Endothelial cell of umbilical vein (primary cell): ENCODE results near the gene RAB8B. TPM values are rescaled to one million over a fixed set of nuclear protein-coding genes. Genes with fewer than 3 reads are reported as not detected.

Experiments
- BruUV-seq: library from RNA; stranded (reverse); fragments of 400-500 nt; replicated peaks from 2 replicates; lab custom pipeline; 2021; lab: Mats Ljungman, UMichigan
- CTCF ChIA-PET: fragments of 300-600, 350-600 bp; sonication (Branson Sonifier 250); formaldehyde crosslinking; loops from one replicate; lab custom pipeline; 2021; ENCODE audit warnings: antibody characterized with exemption, inconsistent platforms; lab: Charles Lee
- POLR2A ChIA-PET: fragments of 300-600, 350-600 bp; sonication (Branson Sonifier 250); formaldehyde crosslinking; loops from one replicate; lab custom pipeline; 2021; ENCODE audit warnings: antibody characterized with exemption, inconsistent platforms; lab: Charles Lee
- DNase-seq: peaks from one replicate; pipeline ENCODE4 v3.0.0-alpha.2; 2011; ENCODE audit warnings: low read depth, low spot score
- FAIRE-seq: peaks from 2 replicates; lab custom pipeline; 2011; peaks lifted over from hg19 to GRCh38; lab: Jason Lieb, UNC
- H2AFZ ChIP-seq: 2 replicates; pipeline ENCODE4 v1.6.0; 2012; ENCODE audit warnings: low read depth, low read length, control low read depth, inconsistent platforms
- H3K27ac ChIP-seq: 2 replicates; pipeline ENCODE4 v1.5.1; 2011; ENCODE audit warnings: low read depth, mild to moderate bottlenecking, control low read depth, low read length, moderate library complexity; ENCODE audit not compliant: insufficient read depth
- H3K27me3 ChIP-seq, 2 experiments: 2 replicates each; pipeline versions ENCODE4 v1.6.0 to v1.6.1; 2011; ENCODE audit warnings: low read length in 2 of 2, mixed read lengths in 1 of 2; ENCODE audit not compliant: control insufficient read depth in 2 of 2, insufficient read depth in 2 of 2
- H3K36me3 ChIP-seq, 2 experiments: 2 replicates in 1 of 2; 3 replicates in 1 of 2; pipeline ENCODE4 v1.5.1; 2011; ENCODE audit warnings: low read length in 2 of 2, mild to moderate bottlenecking in 1 of 2, moderate library complexity in 1 of 2; ENCODE audit not compliant: control insufficient read depth in 2 of 2, insufficient read depth in 2 of 2; ENCODE audit errors: extremely low read depth in 1 of 2
- H3K4me1 ChIP-seq: 3 replicates; pipeline ENCODE4 v1.5.1; 2011; ENCODE audit warnings: mild to moderate bottlenecking, low read length; ENCODE audit not compliant: control insufficient read depth, insufficient read depth; ENCODE audit errors: extremely low read depth
- H3K4me2 ChIP-seq: 2 replicates; pipeline ENCODE4 v1.6.1; 2011; ENCODE audit warnings: low read length, control low read depth, mixed read lengths; ENCODE audit not compliant: insufficient read depth
- H3K4me3 ChIP-seq, 3 experiments: fragments of 200-600 bp in 1 of 3; sonication (generic), shearing (Covaris generic) in 1 of 3; replicated peaks in 1 of 3; 2 replicates each; pipeline ENCODE4 v1.5.1; 2011 to 2016; ENCODE audit warnings: control low read depth in 3 of 3, low read length in 3 of 3, mild to moderate bottlenecking in 2 of 3, inconsistent platforms in 1 of 3, low read depth in 1 of 3, moderate library complexity in 1 of 3; ENCODE audit not compliant: insufficient read depth in 1 of 3
- H3K79me2 ChIP-seq: 2 replicates; pipeline ENCODE4 v1.6.0; 2012; ENCODE audit warnings: low read length, inconsistent platforms; ENCODE audit not compliant: control insufficient read depth, insufficient read depth
- H3K9ac ChIP-seq: replicated peaks from 2 replicates; pipeline ENCODE3; 2011; ENCODE audit warnings: low read length, control low read depth; ENCODE audit not compliant: insufficient read depth; ENCODE audit errors: extremely low read depth
- H3K9me1 ChIP-seq: replicated peaks from 3 replicates; pipeline ENCODE4 v1.6.0; 2011; ENCODE audit warnings: mild to moderate bottlenecking, low read length; ENCODE audit not compliant: control insufficient read depth, insufficient read depth; ENCODE audit errors: extremely low read depth
- H3K9me3 ChIP-seq: replicated peaks from 2 replicates; pipeline ENCODE4 v1.5.1; 2012; ENCODE audit warnings: low read length, inconsistent platforms; ENCODE audit not compliant: control insufficient read depth, insufficient read depth
- H4K20me1 ChIP-seq: replicated peaks from 2 replicates; pipeline ENCODE3; 2011; ENCODE audit warnings: mild to moderate bottlenecking, low read length; ENCODE audit not compliant: control insufficient read depth, insufficient read depth; ENCODE audit errors: extremely low read depth
- CTCF ChIP-seq, 2 donors: IDR thresholded peaks; 1 replicate in 1 of 2; 2 replicates in 1 of 2; pipeline ENCODE4 v1.5.1; 2011; ENCODE audit warnings: low read length in 2 of 2, mild to moderate bottlenecking in 2 of 2, moderate library complexity in 2 of 2, control low read depth in 1 of 2, inconsistent platforms in 1 of 2, low read depth in 1 of 2; ENCODE audit not compliant: insufficient read depth in 1 of 2; ENCODE audit errors: extremely low read depth in 1 of 2
- EZH2 ChIP-seq: IDR thresholded peaks from 2 replicates; pipeline ENCODE4 v1.6.1; 2012; ENCODE audit warnings: borderline replicate concordance, low read depth, mild to moderate bottlenecking, moderate library complexity, low read length, inconsistent platforms; ENCODE audit not compliant: severe bottlenecking
- FOS ChIP-seq: IDR thresholded peaks from 2 replicates; pipeline ENCODE4 v1.6.1; 2011; ENCODE audit warnings: mild to moderate bottlenecking, low read length, moderate library complexity, borderline replicate concordance; ENCODE audit not compliant: insufficient read depth
- GATA2 ChIP-seq: IDR thresholded peaks from 2 replicates; pipeline ENCODE4 v1.7.0; 2011; ENCODE audit warnings: low read depth, mild to moderate bottlenecking, moderate library complexity, mixed read lengths, low read length; ENCODE audit not compliant: insufficient read length, insufficient read depth
- JUN ChIP-seq: IDR thresholded peaks from 2 replicates; pipeline ENCODE4 v1.6.1; 2011; ENCODE audit warnings: borderline replicate concordance, low read depth; ENCODE audit not compliant: insufficient read length, insufficient read depth
- MAX ChIP-seq: IDR thresholded peaks from 2 replicates; pipeline ENCODE4 v1.6.1; 2011; ENCODE audit not compliant: insufficient read depth, insufficient read length
- MYC ChIP-seq: IDR thresholded peaks from one replicate; pipeline ENCODE4 v1.6.1; 2011; ENCODE audit warnings: mild to moderate bottlenecking, low read depth, low read length
- POLR2A ChIP-seq: IDR thresholded peaks from 2 replicates; pipeline ENCODE4 v1.6.1; 2012; ENCODE audit warnings: low read depth, mild to moderate bottlenecking, control low read depth, low read length
- POLR2AphosphoS5 ChIP-seq: IDR thresholded peaks from 2 replicates; pipeline ENCODE4 v1.6.1; 2012; ENCODE audit warnings: low read depth, mild to moderate bottlenecking, control low read depth, low read length, moderate library complexity; ENCODE audit not compliant: insufficient read depth
- dilution Hi-C: fragments of 300-500 bp; cut with MboI; formaldehyde crosslinking; loops from one replicate; pipeline ENCODE4 v1.15.0; 2019; ENCODE audit warnings: low sequenced_read_pairs; ENCODE audit not compliant: extremely low pct_ligation_motif_present
- intact Hi-C: fragments of 100-400 bp; cut with micrococcal nuclease; formaldehyde crosslinking; loops from one replicate; pipeline ENCODE4 v1.10.0; 2022
- polyA plus RNA-seq, 4 experiments: library from polyadenylated mRNA; depleted of rRNA in 3 of 4; stranded (reverse) in 3 of 4; unstranded in 1 of 4; fragments of >200 nt; gene quantifications; 2 replicates each; pipeline versions ENCODE4 v1.2.1 to v1.2.3, GENCODE V29; 2011 to 2012; ENCODE audit warnings: missing spikeins in 1 of 4
- total RNA-seq: library from RNA; stranded (reverse); gene quantifications from 2 replicates; pipeline ENCODE4 v1.2.3, GENCODE V29; 2021

RAB8B gene
- total and polyA plus RNA-seq, 2 donors (not counting 3 experiments of a cell fraction or from before 2014, with no cell fraction given), result 10.4 to 52.5 TPM

DNA sequence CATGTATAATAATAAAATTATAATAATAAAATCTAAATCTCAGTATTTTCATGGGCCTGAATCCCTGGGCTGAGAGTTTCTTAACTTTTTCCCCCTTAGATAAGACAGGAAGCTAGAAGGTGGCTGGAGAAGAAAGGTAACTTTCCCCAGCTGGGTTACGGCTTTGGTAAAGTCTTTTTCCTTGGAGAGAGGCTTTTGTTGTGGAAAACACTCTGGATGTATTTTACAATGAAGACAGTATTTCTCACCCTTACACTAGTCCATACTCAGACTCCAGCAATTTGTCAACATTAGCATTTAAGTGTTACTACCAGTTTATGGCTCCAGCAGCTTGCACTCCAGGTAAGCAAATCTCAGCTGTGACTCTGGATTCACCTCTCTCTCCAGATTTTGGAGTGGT lies 122.9 kb downstream of the RAB8B start:
- no peak overlapping the region for H3K4me3 ChIP-seq
- FAIRE-seq, result no peak
- POLR2A ChIA-PET, result no interaction called here
- H3K27ac ChIP-seq, result no peak overlapping the region
- no peaks in the 10 kb centered on the region for H3K9me3 ChIP-seq
- no peaks in the 10 kb centered on the region for H3K36me3 ChIP-seq
- no peak for DNase-seq
- intact Hi-C loops (no loop called here), dilution Hi-C loops (no loop called here)
- BruUV-seq, result no TSS peak
- H3K4me1 ChIP-seq, result peaks cover 15% of the 10 kb centered on the region
- H2AFZ ChIP-seq, result no peak overlapping the region
- H3K79me2 ChIP-seq, result no peaks in the 10 kb centered on the region
- no peak overlapping the region for H3K9ac ChIP-seq
- H3K27me3 ChIP-seq, result no peaks in the 10 kb centered on the region
- H3K4me2 ChIP-seq, result no peak overlapping the region
- H4K20me1 ChIP-seq, result no peaks in the 10 kb centered on the region
- CTCF ChIA-PET, result interaction anchor here (1.2 to 1.3 kb wide), 4 partner anchors 21 to 90 kb away, joined by 3 to 5 read pairs (median 4); no protein-coding TSS in a partner anchor
- H3K9me1 ChIP-seq, result no peaks in the 10 kb centered on the region
- TF ChIP-seq MAX (no peak), FOS (no peak), POLR2AphosphoS5 (no peak), MYC (no peak), GATA2 (no peak), POLR2A (no peak), EZH2 (no peak), JUN (no peak), CTCF (IDR thresholded peaks at IDR 0.05; ENCODE audit: extremely low read depth in 1 of 2, insufficient read depth in 1 of 2, low read depth in 1 of 2, low read length in 2 of 2) (no peak)
